Brain microvascular endothelial cell (primary cell): Measurements from ENCODE around the gene OR5H2.

Source experiments
- DNase-seq: peaks from one replicate; pipeline ENCODE4 v3.0.0-alpha.2; 2020
- H3K27ac ChIP-seq: fragments of 250-450 bp; sonication (Bioruptor Pico); 2 replicates; pipeline ENCODE4 v1.5.1; 2020; ENCODE audit warnings: mild to moderate bottlenecking, moderate library complexity
- H3K27me3 ChIP-seq: fragments of 250-450 bp; sonication (Bioruptor Pico); replicated peaks from 2 replicates; pipeline ENCODE4 v1.5.1; 2020; ENCODE audit warnings: mild to moderate bottlenecking
- H3K36me3 ChIP-seq: fragments of 250-450 bp; sonication (Bioruptor Pico); replicated peaks from 2 replicates; pipeline ENCODE4 v1.5.1; 2020; ENCODE audit warnings: mild to moderate bottlenecking
- H3K4me3 ChIP-seq: 2 replicates; pipeline ENCODE4 v1.5.1; 2011; ENCODE audit warnings: low read depth, mild to moderate bottlenecking, control low read depth, low read length, moderate library complexity
- in situ Hi-C: cut with HindIII; loops from 2 replicates; pipeline ENCODE4 v1.10.0; 2017; ENCODE audit warnings: low sequenced_read_pairs, low pct_ligation_motif_present
- TF ChIP-seq, protein P1 (sequence below): IDR thresholded peaks from 2 replicates; pipeline ENCODE4 v1.5.1; 2011; ENCODE audit warnings: low read depth, mild to moderate bottlenecking, moderate library complexity, low read length, control low read depth, inconsistent platforms; ENCODE audit errors: missing control alignments

OR5H2 gene

GRCh38 chr3:98259707-98260106, 22.6 kb upstream of the OR5H2 start:
- Histone ChIP-seq H3K27ac (no peak overlapping the region), H3K27me3 (no peaks in the 10 kb centered on the region), H3K4me3 (no peak overlapping the region), H3K36me3 (no peaks in the 10 kb centered on the region)
- in situ Hi-C loops: no loop called here
- no peak for DNase-seq
- TF ChIP-seq, protein P1, sequence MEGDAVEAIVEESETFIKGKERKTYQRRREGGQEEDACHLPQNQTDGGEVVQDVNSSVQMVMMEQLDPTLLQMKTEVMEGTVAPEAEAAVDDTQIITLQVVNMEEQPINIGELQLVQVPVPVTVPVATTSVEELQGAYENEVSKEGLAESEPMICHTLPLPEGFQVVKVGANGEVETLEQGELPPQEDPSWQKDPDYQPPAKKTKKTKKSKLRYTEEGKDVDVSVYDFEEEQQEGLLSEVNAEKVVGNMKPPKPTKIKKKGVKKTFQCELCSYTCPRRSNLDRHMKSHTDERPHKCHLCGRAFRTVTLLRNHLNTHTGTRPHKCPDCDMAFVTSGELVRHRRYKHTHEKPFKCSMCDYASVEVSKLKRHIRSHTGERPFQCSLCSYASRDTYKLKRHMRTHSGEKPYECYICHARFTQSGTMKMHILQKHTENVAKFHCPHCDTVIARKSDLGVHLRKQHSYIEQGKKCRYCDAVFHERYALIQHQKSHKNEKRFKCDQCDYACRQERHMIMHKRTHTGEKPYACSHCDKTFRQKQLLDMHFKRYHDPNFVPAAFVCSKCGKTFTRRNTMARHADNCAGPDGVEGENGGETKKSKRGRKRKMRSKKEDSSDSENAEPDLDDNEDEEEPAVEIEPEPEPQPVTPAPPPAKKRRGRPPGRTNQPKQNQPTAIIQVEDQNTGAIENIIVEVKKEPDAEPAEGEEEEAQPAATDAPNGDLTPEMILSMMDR: peak; percentile 24

GRCh38 chr3:98262046-98262445, 20.3 kb upstream of the OR5H2 start:
- H3K27me3 ChIP-seq: no peaks in the 10 kb centered on the region
- no peak overlapping the region for H3K4me3 ChIP-seq
- no peak overlapping the region for H3K27ac ChIP-seq
- H3K36me3 ChIP-seq: no peaks in the 10 kb centered on the region
- no peak for DNase-seq
- in situ Hi-C loops: no loop called here
- TF ChIP-seq, protein P1: no peak

GRCh38 chr3:98263944-98264343, 18.4 kb upstream of the OR5H2 start, which contains the start of gene OR5H6:
OR5H6 (plus strand) TSS chr3:98264244; CDS start chr3:98264333, 89 bp downstream.
- in situ Hi-C loops: no loop called here
- TF ChIP-seq, protein P1: no peak

GRCh38 chr3:98269846-98270245, 12.5 kb upstream of the OR5H2 start:
- TF ChIP-seq, protein P1: no peak
- Histone ChIP-seq H3K27ac (no peak overlapping the region), H3K27me3 (no peaks in the 10 kb centered on the region), H3K36me3 (no peaks in the 10 kb centered on the region), H3K4me3 (no peak overlapping the region)
- in situ Hi-C loops: no loop called here
- no peak for DNase-seq

More at GRCh38 chr3:98263944-98264343, 18.4 kb upstream of the OR5H2 start, which contains the start of gene OR5H6:
- Histone ChIP-seq H3K27ac (no peak within 1 kb of the TSS), H3K4me3 (no peak within 1 kb of the TSS), H3K36me3 (no peaks in the 10 kb centered on the region), H3K27me3 (no peaks in the 10 kb centered on the region)
- no peak for DNase-seq

DNA sequence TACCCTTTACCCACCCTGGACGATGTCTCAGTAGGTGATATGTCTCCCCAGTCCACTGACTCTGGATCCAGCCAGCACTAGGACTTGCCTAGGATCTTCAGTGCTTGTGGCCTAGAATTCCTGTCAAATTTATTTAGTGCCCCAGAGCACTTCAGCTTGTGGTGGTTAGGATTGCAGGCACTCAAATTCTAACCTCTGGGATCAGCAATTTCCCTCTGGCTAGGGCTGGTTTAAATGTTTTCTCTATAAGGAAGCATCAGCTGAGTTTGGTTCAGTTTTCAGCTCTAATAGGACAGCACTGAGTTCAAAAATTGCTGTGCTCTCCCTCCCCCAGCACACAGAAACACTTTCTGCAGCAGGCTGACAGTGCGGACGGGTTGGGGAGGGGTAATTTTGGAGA, 10.2 kb upstream of the OR5H2 start:
- TF ChIP-seq, protein P1: no peak
- Histone ChIP-seq H3K27ac (no peak overlapping the region), H3K27me3 (no peaks in the 10 kb centered on the region), H3K36me3 (no peaks in the 10 kb centered on the region), H3K4me3 (no peak overlapping the region)
- in situ Hi-C loops: no loop called here
- no peak for DNase-seq

GRCh38 chr3:98274914-98275313, 7.4 kb upstream of the OR5H2 start:
- H3K27me3 ChIP-seq: no peaks in the 10 kb centered on the region
- TF ChIP-seq, protein P1: no peak
- DNase-seq: no peak
- in situ Hi-C loops: no loop called here
- H3K27ac ChIP-seq: no peak overlapping the region
- H3K36me3 ChIP-seq: no peaks in the 10 kb centered on the region
- H3K4me3 ChIP-seq: no peak overlapping the region
